ENCODE measurements around the gene TTC7B.

The TTC7B gene

DNA sequence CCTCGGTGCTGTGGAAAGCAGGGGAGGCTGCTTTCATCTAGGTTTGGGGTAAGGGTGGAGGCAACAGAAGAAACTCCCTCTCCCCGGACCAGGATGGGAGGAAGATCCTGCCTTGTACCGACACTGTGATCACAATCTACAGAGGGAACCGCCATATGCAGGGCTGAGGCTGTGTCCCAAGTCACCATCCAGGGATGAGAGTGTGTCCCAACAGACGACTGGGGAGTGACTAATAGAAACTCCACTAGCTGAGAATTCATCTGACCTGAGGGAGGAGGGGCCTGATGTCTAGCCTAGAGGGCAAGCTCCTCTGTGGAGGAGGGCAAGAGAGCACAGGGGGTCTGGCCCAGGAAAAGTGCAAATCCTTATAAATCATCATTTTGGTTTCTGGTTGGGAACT is 247.0 kb downstream of the TTC7B start:
- DNase-seq, result no peak
- Histone ChIP-seq H3K36me3 (no peaks in the 10 kb centered on the region), H3K4me1 (peaks cover 6% of the 10 kb centered on the region; the same call in 1 of the 2 replicates), H3K4me3 (ENCODE audit: low read depth, low read length) (no peak overlapping the region), H3K9me3 (no peaks in the 10 kb centered on the region), H3K27me3 (no peaks in the 10 kb centered on the region)
- TF ChIP-seq, protein P1, sequence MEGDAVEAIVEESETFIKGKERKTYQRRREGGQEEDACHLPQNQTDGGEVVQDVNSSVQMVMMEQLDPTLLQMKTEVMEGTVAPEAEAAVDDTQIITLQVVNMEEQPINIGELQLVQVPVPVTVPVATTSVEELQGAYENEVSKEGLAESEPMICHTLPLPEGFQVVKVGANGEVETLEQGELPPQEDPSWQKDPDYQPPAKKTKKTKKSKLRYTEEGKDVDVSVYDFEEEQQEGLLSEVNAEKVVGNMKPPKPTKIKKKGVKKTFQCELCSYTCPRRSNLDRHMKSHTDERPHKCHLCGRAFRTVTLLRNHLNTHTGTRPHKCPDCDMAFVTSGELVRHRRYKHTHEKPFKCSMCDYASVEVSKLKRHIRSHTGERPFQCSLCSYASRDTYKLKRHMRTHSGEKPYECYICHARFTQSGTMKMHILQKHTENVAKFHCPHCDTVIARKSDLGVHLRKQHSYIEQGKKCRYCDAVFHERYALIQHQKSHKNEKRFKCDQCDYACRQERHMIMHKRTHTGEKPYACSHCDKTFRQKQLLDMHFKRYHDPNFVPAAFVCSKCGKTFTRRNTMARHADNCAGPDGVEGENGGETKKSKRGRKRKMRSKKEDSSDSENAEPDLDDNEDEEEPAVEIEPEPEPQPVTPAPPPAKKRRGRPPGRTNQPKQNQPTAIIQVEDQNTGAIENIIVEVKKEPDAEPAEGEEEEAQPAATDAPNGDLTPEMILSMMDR (IDR thresholded peaks at IDR 0.05; ENCODE audit: low read depth, low read length), result no peak

DNA sequence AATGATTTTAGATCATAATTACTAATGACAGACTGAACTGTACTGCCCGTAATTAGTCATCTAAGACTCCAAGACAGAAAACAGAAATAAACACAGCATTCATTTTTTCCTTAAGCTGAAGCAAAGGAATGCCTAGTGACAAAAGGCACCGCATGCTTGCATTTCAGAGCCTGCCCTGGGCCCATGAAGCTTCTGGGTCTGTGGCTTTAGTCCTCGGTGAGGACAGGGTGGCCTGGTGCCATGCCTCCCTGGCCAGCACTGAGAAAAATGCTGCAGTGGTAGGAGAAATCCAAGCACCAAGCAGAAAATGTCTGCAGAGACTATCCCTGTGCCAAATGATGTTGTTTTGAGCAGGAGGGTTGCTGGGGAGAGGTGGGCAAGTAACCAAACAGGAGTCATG is 247.8 kb downstream of the TTC7B start:
- no peaks in the 10 kb centered on the region for H3K9me3 ChIP-seq
- DNase-seq, result no peak
- H3K4me1 ChIP-seq, result no peaks in the 10 kb centered on the region
- no peaks in the 10 kb centered on the region for H3K27me3 ChIP-seq
- TF ChIP-seq, protein P1 (IDR thresholded peaks at IDR 0.05; ENCODE audit: low read depth, low read length), result no peak
- H3K4me3 ChIP-seq (ENCODE audit: low read depth, low read length), result no peak overlapping the region
- no peaks in the 10 kb centered on the region for H3K36me3 ChIP-seq

DNA sequence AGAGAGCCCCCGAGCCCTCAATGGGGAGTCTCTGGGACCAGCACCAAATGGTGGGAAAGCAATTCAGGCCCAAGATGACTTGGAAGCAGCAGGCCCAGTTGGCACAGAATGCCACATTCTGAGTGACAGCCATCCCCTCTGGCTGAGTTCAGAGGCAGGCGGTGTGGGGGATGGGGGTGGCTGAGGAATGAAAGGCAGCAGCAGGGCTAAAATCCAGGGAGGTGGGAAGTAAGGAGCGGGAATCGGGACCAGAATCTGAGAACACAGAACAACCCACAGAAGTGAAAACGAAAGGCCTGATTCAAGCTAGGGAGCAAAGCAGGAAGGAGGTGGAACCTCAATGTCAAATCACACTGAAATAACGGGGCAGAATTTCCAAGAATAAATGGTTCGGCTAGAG is 248.2 kb downstream of the TTC7B start:
- no peaks in the 10 kb centered on the region for H3K9me3 ChIP-seq
- H3K36me3 ChIP-seq, result no peaks in the 10 kb centered on the region
- no peak for DNase-seq
- no peaks in the 10 kb centered on the region for H3K4me1 ChIP-seq
- no peak overlapping the region for H3K4me3 ChIP-seq (ENCODE audit: low read depth, low read length)
- TF ChIP-seq, protein P1 (IDR thresholded peaks at IDR 0.05; ENCODE audit: low read depth, low read length), result no peak
- no peaks in the 10 kb centered on the region for H3K27me3 ChIP-seq

DNA sequence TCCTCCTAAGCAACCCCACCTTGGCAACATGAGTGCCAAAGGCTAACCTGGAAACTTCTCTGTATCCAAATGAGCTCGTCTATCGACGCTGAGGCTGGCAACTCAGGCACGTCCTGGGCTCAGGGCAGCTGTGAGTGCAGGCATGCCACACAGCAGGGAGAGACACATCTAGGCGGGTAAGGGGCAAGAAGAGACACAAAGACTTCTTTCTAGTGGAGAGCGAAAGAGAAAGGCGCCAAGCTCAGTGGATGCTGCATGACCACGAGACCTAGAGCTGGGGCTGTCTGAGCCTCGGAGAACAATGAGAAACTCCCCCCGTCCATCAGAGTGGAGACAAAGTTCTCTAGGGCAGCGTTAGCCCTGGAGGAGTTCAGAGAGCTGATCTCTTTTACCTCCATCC is 249.0 kb downstream of the TTC7B start:
- Histone ChIP-seq H3K9me3 (no peaks in the 10 kb centered on the region), H3K27me3 (no peaks in the 10 kb centered on the region), H3K4me3 (ENCODE audit: low read depth, low read length) (no peak overlapping the region), H3K4me1 (no peaks in the 10 kb centered on the region), H3K36me3 (no peaks in the 10 kb centered on the region)
- TF ChIP-seq, protein P1 (IDR thresholded peaks at IDR 0.05; ENCODE audit: low read depth, low read length), result no peak
- no peak for DNase-seq

DNA sequence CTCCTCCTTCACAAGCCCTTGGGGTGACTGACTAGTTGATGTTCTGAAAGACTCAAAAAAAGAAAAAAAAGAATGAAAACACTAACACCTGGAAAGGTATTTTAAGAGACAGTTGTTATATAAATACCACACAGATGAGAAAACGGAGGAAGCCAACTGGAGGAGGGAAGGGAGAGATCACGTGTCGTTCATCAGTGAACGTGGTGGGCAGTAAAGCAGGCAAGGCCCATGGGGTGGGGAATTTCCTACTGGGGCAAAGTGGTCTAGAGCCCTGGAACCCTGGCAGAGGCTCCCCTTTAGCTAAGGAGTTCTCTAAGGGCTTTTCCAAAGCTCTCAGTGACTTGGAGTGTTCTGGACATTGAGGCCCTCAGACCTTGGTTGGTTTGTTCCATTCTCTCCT is 249.7 kb downstream of the TTC7B start:
- no peaks in the 10 kb centered on the region for H3K27me3 ChIP-seq
- H3K4me1 ChIP-seq, result no peaks in the 10 kb centered on the region
- no peak for DNase-seq
- no peak overlapping the region for H3K4me3 ChIP-seq (ENCODE audit: low read depth, low read length)
- TF ChIP-seq, protein P1 (IDR thresholded peaks at IDR 0.05; ENCODE audit: low read depth, low read length), result no peak
- H3K36me3 ChIP-seq, result no peaks in the 10 kb centered on the region
- no peaks in the 10 kb centered on the region for H3K9me3 ChIP-seq

DNA sequence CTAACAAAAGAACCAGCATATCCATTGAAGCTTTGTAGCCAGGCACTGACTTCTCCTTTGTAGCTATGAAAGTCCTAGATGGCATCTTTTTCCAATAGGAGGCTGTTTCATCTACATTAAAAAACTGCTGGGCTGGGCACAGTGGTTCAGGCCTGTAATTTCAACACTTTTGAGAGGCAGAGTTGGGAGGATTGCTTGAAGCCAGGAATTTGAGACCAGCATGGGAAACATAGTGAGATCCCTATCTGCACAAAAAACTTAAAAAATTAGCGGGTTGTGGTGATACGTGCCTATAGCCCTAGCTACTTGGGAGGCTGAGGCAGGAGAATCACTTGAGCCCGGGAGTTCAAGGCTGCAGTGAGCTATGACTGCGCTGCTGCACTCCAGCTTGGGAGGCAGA is 251.7 kb downstream of the TTC7B start:
- H3K27me3 ChIP-seq, result no peaks in the 10 kb centered on the region
- no peaks in the 10 kb centered on the region for H3K36me3 ChIP-seq
- H3K4me3 ChIP-seq (ENCODE audit: low read depth, low read length), result no peak overlapping the region
- TF ChIP-seq, protein P1 (IDR thresholded peaks at IDR 0.05; ENCODE audit: low read depth, low read length), result no peak
- H3K9me3 ChIP-seq, result no peaks in the 10 kb centered on the region
- no peak for DNase-seq
- H3K4me1 ChIP-seq, result no peaks in the 10 kb centered on the region

Measured in BE2C (cell line).